GM13977 (cell line): Measurements from ENCODE around the gene RBM12.
A peak's percentile ranks its signal among the peaks of the same experiment; 100 is the strongest.

ENCODE experiments used
- DNase-seq: peaks from one replicate; pipeline ENCODE4 v3.0.0; 2012; ENCODE audit warnings: low spot score
- CTCF ChIP-seq: IDR thresholded peaks from 2 replicates; pipeline ENCODE4 v1.5.1; 2012; ENCODE audit warnings: mild to moderate bottlenecking, control low read depth; ENCODE audit not compliant: insufficient read depth; ENCODE audit errors: extremely low read depth, missing control alignments
- in situ Hi-C: fragments of 300-500 bp; cut with MboI; formaldehyde crosslinking; loops from one replicate; pipeline ENCODE4 v1.12.0; 2022; ENCODE audit warnings: low sequenced_read_pairs, low pct_unique_long_range_greater_than_20kb, mixed read lengths, inconsistent platforms; ENCODE audit not compliant: unreplicated experiment

Gene RBM12

GRCh38 chr20:35616465-35617396, 48.0 kb downstream of the RBM12 start:
- DNase-seq, result peak; percentile 56
- in situ Hi-C loops, result no loop called here
- no peak for TF ChIP-seq CTCF

GRCh38 chr20:35615667-35616464, 48.8 kb downstream of the RBM12 start, which contains the start of gene SPAG4:
Gene SPAG4, plus strand, starts transcription at chr20:35615829. Its CDS starts 175 bp downstream, at chr20:35616004.
- no peak for TF ChIP-seq CTCF
- in situ Hi-C loops, result no loop called here
- peak; percentile 99 for DNase-seq

GRCh38 chr20:35611482-35611881, 53.2 kb downstream of the RBM12 start:
- in situ Hi-C loops, result no loop called here
- TF ChIP-seq CTCF, result no peak
- DNase-seq, result peak; percentile 81

- no peak for TF ChIP-seq CTCF
- in situ Hi-C loops, result no loop called here
- no peak for DNase-seq
Measured at GRCh38 chr20:35610833-35611427, 53.8 kb downstream of the RBM12 start.

GRCh38 chr20:35607003-35607735, 57.5 kb downstream of the RBM12 start:
- TF ChIP-seq CTCF, result no peak
- DNase-seq, result no peak
- in situ Hi-C loops, result no loop called here

GRCh38 chr20:35606127-35606526, 58.6 kb downstream of the RBM12 start:
- TF ChIP-seq CTCF, result no peak
- in situ Hi-C loops, result no loop called here
- no peak for DNase-seq
